Fibroblast of mammary gland (primary cell): Measurements from ENCODE around the gene SEMA4A.

Experiments
- DNase-seq: peaks from one replicate; pipeline ENCODE4 v3.0.0-alpha.2; 2010; ENCODE audit warnings: low read depth
- H3K4me3 ChIP-seq: 2 replicates; pipeline ENCODE4 v1.5.1; 2011; ENCODE audit warnings: low read depth, mild to moderate bottlenecking, low read length, moderate library complexity; ENCODE audit not compliant: control insufficient read depth
- TF ChIP-seq, protein P1 (sequence below): conservative IDR thresholded peaks from 2 replicates; pipeline ENCODE4 v1.5.1; 2011; ENCODE audit warnings: low read depth, low read length, inconsistent platforms; ENCODE audit not compliant: control insufficient read depth, insufficient read depth

The SEMA4A gene

DNA sequence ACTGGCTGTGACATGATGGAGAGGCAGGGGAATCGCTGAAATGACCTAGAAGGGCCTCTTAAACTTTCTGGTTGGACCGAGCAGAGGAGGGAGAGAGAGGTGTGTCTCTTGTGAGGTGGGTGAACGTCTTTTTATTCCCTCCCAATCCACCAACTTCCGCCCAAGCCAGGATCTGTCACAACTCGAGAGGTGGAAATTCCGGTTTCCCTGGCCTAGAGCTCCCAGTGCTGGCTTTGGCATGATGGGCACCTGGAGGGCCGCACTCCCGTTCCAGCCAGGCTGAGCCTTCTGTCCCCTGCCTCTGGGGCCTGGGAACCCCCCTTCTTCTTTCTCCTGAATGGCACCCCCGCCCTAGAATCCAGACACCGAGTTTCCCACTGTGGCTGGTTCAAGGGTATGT, at the start of gene SEMA4A:
Gene SEMA4A, plus strand, starts transcription at position 224 of the 400 bp plus-strand sequence. CDS start 994 bp downstream, outside the sequence.
- TF ChIP-seq, protein P1, sequence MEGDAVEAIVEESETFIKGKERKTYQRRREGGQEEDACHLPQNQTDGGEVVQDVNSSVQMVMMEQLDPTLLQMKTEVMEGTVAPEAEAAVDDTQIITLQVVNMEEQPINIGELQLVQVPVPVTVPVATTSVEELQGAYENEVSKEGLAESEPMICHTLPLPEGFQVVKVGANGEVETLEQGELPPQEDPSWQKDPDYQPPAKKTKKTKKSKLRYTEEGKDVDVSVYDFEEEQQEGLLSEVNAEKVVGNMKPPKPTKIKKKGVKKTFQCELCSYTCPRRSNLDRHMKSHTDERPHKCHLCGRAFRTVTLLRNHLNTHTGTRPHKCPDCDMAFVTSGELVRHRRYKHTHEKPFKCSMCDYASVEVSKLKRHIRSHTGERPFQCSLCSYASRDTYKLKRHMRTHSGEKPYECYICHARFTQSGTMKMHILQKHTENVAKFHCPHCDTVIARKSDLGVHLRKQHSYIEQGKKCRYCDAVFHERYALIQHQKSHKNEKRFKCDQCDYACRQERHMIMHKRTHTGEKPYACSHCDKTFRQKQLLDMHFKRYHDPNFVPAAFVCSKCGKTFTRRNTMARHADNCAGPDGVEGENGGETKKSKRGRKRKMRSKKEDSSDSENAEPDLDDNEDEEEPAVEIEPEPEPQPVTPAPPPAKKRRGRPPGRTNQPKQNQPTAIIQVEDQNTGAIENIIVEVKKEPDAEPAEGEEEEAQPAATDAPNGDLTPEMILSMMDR: no peak
- H3K4me3 ChIP-seq: no peak within 1 kb of the TSS

DNA sequence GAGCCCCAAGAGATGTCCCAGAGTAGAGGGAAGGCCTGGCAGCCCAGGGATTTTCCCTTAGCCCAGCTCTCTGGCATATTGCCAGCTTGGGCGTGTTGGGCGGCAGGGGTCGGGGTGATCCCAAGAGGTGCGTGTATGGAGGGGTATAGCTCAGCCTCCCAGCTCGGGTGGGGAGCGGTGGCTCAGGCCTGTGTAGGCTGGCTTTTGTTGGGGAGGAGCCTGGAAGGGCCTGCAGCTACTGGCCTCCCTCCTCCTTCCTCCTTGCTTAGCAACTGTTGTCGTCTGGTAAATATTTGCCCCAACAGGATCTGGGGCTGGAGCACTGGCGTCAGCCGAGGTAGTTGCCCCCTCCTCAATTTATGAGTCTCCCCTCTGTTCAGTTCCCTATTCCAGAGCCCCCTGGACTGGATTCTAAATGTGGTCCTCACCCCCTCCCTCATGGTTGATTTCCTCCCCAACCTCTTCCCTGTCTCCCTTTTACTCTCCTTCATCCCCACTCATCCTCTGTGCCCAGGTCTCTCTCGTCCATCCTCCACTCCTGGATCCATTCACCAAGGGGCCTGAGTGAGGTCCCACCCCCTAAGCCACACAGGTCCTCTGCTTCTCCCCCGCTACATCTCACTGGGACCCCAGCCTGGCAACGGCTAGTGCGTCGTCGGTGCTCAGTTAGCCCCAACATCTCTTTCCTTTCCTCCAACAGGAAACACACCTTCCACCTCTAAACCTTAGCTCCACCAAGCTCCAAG, 49.1 kb upstream of the SEMA4A start:
- no peak overlapping the region for H3K4me3 ChIP-seq
- TF ChIP-seq, protein P1: no peak
- DNase-seq: peak; percentile 88

More for the DNA sequence above, at the start of gene SEMA4A:
- DNase-seq: no peak

DNA sequence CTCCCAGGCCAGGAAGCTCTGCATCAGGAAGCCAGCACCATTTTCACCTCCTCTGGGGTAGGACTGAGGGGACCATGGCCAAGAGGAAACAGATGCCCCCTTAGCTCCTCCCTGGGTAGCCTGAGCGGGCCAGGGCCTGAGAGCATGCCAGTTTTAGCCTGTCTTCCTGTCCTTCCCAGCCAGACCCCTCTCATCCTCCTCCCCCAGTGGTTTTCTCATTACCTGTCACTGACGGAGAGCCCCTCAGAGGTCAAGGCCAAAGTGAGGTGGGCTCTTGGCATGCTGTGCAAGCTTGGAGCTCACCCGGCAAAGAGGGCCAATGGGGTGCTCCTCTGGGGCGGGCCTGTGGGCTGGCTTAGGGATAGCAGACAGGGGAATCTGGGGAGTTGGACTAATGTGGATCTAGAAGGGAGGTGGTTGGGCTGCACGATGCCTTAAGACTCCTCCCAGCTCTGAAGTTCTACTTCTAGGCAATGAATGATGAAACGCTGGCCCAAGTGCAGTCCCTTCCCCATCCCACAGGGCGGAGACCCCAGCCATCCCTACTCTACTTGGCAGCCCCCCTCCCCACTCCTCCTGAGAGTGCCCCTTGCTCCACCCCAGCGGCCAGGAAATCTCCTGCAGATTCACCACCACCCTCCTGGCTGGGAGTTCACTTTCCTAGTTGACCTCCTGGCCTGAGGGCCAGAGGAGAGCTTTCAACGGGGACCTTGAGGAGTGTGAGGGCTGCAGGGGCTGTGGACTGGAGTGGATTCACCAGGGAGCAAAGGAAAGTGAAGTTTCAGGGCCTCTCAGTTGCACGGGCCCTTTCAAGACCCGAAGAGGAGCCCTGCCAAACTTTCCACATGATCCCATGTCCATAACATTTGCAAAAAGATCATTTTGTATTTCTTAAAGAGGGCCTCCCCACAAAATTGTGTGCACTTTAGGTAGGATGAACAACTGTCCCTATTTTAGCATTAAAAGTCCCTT, 48.2 kb upstream of the SEMA4A start:
- TF ChIP-seq, protein P1: no peak
- H3K4me3 ChIP-seq: no peak overlapping the region
- DNase-seq: peak; percentile 70

DNA sequence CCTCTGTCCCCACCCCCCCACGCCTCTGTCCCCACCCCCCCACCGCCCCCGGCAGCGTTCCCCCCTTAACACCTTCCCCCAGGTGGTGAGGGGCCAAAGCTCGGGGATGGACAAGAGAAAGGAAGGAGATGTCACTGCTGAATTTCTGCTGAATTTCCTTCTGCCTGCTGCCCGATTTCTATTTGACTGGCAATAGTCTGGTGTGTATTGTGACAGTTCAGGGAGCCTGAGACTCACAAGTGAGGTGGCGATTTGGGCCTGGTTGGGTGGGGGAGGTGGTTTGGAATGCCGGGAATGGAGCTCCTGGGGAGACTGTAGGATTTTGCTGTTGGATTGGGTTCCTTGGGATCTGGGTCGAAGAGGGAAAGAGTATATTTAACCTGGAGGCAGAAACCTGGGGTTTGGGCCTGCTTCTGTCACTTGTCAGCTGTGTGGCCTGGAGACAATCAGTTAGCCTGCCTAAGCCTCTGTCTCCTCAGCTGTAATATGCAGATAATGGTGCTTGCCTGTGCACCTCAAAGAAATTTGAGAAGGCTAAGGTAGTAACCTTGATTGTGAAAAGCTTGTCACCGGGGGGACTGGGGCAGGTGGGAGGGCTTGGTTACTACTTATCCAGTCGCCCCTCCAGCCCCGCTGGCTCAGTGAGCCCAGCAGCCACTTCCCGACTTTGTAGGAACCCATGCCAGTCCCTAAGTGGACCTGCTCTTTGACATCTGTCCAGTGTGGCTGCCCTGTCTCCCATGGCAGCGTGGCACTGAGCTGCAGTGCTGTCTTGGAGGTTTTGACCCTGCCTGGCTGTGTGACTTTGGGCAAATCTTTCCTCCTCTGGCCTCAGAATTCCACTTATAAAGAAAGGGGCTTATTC, 46.5 kb upstream of the SEMA4A start:
- peak; percentile 41 for DNase-seq
- TF ChIP-seq, protein P1: no peak
- peak overlapping the region; percentile 15 for H3K4me3 ChIP-seq

DNA sequence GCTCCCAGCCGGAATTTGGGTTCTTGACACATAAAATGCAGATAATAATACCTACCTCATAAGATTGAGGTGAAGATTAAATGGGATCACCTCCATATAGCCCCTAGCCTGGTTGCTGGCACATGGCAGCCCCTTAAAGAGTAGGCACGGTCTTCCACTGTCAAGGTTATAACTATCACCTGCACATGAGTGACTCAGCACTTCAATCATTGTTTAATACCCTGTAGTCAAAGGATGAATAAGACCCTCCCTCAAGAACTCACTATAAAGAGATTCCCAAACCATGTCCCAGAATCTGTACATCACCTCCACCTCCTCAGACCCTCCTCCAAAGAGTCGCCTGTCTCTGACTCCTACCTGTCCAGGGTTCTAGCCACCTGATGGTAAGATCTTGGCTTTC, 45.3 kb upstream of the SEMA4A start:
- TF ChIP-seq, protein P1: no peak
- no peak for DNase-seq
- H3K4me3 ChIP-seq: no peak overlapping the region
